HG02623 (cell line): ENCODE measurements around the gene PABPC1L2B.
"Not testable (repeated sequence)": the region's sequence is repeated elsewhere in the genome, so short reads cannot be mapped to it uniquely, and the experiment has no call there.

Experiments
- ATAC-seq: cut with Tn5 transposase; IDR thresholded peaks from one replicate; pipeline ENCODE4 v1.9.1; 2021; ENCODE audit warnings: moderate library complexity; ENCODE audit not compliant: unreplicated experiment

Gene PABPC1L2B

DNA sequence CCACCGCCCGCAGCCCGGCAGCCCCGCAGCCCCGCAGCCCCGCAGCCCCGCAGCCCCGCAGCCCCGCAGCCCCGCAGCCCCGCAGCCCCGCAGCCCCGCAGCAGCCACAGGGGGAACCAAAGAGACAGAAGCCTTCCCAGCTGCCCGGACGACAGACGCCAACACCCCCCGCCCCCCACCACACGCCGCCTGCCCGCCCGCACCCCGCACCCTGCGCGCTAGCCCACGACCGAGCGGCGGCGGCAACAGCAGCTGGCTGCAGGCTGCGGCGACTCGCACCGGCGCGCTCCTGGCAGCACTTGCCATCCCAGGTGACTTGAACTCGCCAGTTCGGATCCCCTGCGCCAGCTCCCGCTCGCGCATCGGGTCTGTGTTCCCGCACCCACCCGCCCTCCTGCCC is at the start of gene PABPC1L2B:
TSS of gene PABPC1L2B (plus strand) at position 207 of the 400 bp plus-strand sequence. CDS start 704 bp downstream, outside the sequence.
- ATAC-seq, result not testable (repeated sequence)

- ATAC-seq, result not testable (repeated sequence)
These were observed 42.8 kb upstream of the PABPC1L2B start for GRCh38 chrX:72959971-72960370.

- ATAC-seq, result not testable (repeated sequence)
These were observed 30.9 kb upstream of the PABPC1L2B start for GRCh38 chrX:72971859-72972258.

- ATAC-seq, result not testable (repeated sequence)
These were observed 27.9 kb upstream of the PABPC1L2B start for GRCh38 chrX:72974885-72975284.

GRCh38 chrX:72980894-72981469 is 21.8 kb upstream of the PABPC1L2B start:
- ATAC-seq, result not testable (repeated sequence)

- not testable (repeated sequence) for ATAC-seq
These were observed 1.3 kb downstream of the PABPC1L2B start for GRCh38 chrX:73004032-73004431.

- ATAC-seq, result no peak
These were observed 18.8 kb downstream of the PABPC1L2B start for GRCh38 chrX:73021361-73022092.

DNA sequence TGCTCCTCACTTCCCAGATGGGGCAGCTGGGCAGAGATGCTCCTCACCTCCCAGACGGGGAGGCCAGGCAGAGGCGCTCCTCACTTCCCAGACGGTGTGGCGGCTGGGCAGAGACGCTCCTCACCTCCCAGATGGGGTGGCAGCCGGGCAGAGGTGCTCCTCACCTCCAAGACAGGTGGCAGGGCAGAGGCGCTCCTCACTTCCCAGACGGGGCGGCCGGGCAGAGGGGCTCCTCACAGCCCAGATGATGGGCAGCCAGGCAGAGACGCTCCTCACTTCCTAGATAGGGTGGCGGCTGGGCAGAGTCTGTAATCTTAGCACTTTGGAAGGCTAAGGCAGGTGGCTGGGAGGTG is 19.3 kb downstream of the PABPC1L2B start:
- not testable (repeated sequence) for ATAC-seq

GRCh38 chrX:73028876-73029275 is 26.1 kb downstream of the PABPC1L2B start:
- ATAC-seq, result no peak
